HG02970 (cell line): ENCODE data around the gene DNAJC7.
"Not testable (repeated sequence)": the region's sequence is repeated elsewhere in the genome, so short reads cannot be mapped to it uniquely, and the experiment has no call there.

Source experiments
- ATAC-seq: cut with Tn5 transposase; IDR thresholded peaks from one replicate; pipeline ENCODE4 v1.9.1; 2021; ENCODE audit warnings: mild to moderate bottlenecking, moderate library complexity, moderate number of reproducible peaks; ENCODE audit not compliant: unreplicated experiment, low FRiP score

The DNAJC7 gene

DNA sequence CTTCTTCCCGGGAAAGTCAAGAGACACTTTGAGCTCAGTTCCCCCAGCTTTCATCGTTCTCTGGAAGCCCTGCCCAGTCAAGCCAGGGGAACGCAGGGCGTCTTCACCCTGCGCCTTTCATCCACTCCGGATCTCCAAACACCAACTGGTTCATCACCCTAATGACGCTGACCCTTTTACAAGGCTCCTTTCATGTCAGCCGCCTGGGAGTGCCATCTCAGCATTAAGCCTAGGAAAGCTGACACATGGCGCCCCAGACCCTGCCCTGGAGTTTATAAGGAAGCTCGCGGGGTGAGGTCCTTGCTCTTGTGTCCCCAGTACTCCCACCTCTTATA, 594 bp upstream of the DNAJC7 start:
- ATAC-seq = no peak

DNA sequence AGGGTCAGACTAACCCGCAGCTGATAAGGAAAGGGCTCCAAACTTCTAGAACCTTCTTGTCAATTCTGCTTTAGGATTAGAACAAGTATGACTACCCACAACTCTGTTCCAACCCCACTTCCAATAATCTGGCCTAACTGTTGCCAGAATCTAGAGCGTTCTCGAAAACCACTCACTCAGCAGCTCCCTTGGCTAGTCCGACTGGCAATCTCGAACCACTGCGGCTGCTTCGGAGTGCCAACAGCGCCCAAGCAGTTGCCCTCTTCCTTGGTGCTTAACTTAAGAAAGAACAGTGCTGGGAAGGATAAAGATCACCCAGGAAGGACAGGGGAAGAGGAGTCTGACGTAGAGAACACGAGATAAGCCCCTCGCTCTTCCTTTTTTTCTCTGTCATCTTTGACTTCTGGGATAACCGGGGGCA, 818 bp downstream of the DNAJC7 start:
- no peak for ATAC-seq

DNA sequence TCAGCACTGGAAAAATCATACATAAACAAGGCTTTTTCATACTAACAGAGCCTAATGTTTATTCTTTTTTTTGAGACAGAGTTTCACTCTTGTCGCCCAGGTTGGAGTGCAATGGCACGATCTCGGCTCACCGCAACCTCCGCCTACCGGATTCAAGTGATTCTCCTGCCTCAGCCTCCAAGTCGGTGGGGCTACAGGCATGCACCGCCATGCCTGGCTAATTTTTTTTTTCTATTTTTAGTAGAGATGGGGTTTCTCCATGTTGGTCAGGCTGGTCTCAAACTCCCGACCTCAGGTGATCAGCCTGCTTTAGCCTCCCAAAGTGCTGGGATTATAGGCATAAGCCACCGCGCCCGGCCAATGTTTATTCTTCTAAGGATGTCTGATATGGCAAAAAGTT, 3.5 kb downstream of the DNAJC7 start:
- not testable (repeated sequence) for ATAC-seq

DNA sequence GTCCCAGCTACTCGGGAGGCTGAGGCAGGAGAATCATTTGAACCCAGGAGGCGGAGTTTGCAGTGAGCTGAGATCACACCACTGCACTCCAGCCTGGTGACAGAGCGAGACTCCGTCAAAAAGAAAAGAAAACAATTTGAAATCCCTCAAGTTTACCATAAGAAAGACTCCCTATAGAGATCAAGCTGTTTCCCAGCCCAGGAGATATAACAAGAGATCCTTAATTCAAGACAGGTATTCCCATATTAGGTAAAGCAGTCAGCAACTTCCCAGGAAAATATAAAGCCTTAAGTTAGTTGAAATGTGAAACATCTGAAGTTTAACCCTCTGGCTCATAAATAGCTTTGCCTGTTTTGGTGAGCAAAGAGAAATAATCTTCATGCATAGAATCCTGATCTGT, 4.9 kb downstream of the DNAJC7 start:
- not testable (repeated sequence) for ATAC-seq

DNA sequence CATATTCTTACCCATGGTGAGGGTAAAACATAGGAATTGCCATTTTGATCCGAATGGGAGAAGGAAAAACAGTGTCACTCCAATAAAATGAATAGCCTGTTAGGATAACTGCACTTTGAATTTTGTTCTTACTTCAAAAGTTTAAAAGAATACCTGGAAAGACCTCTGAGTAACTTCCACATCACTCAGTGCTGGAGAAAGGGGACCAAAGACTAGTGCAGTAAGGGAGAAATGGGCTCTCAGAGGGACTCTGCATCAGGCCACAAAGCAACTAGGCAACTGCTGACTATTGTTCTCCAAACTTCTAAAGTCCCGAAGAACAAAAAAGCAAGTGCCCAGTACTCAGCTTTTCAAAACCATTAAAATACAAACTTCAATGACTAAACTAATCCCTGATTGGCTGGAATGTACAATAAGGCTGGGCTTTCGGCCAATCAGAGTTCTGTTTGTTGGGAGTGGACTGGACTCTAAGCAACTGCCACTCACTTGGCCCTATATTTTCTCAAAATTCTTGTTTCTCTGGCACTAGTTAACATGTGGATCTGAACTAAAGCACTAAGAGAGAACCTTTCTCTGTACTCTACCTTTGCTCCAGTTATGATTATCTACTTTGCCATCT, 6.2 kb downstream of the DNAJC7 start:
- ATAC-seq = no peak

DNA sequence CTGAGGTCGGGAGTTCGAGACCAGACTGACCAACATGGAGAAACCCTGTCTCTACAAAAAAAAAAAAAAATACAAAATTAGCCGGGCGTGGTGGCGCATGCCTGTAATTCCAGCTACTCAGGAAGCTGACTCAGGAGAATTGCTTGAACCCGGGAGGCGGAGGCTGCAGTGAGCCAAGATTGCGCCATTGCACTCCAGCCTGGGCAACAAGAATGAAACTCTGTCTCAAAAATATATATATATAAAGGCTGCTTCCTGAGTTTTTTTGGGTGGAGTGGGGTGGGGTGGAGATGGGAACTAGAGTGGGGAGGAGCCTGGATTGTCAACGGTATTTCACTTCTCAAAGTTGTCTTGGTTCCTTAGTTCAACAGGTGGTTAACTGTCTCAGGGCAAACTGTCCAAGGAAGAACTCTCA, 7.0 kb downstream of the DNAJC7 start:
- not testable (repeated sequence) for ATAC-seq

DNA sequence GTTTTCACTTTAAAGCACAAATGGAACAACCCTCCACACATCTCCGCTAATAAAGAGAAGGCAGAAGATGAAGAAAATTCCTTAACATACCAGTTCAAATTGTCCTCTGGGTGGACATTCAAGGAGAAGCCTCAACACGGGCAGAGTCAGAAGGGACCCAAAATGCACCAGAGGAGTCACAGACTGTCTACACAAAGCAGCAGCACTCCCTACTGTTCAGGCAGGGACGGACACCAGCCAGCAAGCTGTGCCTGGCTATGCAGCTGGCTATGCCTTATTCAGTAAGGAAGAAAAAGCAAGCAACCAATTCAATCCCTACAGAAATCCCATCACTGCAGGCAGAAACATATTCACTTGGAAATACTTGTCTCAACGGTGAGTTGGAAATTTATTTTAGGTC, 8.1 kb downstream of the DNAJC7 start:
- ATAC-seq = no peak

DNA sequence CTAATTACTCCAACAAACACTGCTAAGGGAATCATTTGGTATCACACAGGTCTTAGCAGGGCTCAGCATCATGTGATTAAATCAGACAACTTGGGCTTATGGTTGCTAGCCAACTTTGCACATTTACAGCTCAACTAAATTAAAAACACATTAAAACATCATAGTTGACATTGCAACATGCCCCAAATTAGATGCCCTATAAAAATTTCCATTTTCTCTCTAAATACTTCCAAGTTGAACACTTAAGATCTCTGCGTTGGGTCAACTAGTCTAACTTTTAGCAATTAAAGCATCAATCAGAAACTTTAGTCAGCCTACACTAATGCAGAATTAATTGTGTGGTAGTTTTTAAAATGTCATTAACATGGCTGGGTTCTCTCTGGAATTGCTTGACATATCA, 12.1 kb downstream of the DNAJC7 start:
- no peak for ATAC-seq

DNA sequence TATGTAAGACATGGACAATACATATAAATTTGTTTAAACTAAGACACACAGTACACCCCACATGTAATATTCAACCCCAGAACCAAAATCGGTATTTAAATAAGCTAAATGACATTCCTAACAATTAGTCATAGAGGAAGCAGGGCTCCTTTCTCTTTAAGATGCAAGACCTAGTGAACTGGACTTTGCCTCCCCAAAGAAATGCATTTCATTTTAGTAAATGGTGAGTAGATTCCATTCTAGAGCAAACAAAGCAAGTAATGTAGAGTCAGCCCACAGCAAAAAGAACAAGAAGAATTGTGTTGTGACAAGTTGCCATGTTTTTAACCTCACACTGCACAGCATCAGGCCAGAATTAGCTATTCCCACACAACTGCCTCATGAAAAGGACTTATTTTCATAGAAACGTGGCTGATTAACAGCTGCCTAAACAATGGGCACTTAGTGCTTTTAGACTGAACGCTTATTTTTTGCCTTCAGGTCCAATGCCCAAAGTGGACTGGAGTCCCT, 14.4 kb downstream of the DNAJC7 start:
- ATAC-seq = no peak

DNA sequence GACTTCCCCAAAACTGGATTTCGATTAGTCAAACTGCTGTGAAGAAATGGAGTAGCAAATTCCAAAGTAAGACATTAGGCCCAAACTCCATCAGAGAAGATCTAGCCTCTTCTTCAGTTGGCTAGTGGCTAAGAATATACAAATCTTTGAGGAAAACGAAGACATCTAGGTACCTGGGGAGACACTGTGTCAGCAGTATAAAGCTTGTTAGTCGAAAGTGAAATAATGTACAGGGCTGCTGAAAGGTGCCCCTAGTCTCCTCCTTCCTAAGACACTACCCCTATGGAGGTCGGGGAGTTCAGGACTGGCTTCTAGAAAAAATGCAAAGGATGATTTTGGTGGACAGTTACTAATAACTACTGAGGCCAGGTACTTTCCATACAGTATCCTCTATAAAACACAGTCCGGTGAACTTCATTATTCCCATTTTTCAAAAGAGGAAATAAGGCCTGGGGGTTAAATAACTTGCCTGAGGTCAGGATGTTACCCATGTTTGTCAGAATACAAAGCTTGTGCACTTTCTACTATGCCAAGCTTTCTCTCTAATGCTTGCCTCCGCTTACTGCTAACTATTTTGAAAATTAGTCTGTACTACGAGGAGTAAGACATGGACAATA, 15.0 kb downstream of the DNAJC7 start:
- ATAC-seq = no peak

DNA sequence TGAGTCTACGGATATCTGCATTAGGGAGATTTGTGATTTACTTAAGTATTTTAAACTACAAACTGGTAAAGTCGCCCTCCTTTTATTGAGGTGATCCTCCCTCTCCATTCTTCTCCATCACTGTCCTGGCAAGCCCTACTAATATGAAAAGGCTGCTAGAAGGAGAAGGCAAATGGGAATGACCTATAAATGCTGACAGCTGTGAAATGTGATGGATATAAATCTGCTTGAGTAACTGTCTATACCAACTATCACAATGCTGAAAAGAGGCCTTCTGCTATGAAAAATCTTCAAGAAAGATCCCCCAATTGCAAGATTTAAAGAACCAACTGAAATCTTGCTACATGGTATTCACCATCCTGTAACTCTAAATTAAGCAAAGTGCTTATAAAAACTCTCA, 15.5 kb downstream of the DNAJC7 start:
- ATAC-seq = no peak

DNA sequence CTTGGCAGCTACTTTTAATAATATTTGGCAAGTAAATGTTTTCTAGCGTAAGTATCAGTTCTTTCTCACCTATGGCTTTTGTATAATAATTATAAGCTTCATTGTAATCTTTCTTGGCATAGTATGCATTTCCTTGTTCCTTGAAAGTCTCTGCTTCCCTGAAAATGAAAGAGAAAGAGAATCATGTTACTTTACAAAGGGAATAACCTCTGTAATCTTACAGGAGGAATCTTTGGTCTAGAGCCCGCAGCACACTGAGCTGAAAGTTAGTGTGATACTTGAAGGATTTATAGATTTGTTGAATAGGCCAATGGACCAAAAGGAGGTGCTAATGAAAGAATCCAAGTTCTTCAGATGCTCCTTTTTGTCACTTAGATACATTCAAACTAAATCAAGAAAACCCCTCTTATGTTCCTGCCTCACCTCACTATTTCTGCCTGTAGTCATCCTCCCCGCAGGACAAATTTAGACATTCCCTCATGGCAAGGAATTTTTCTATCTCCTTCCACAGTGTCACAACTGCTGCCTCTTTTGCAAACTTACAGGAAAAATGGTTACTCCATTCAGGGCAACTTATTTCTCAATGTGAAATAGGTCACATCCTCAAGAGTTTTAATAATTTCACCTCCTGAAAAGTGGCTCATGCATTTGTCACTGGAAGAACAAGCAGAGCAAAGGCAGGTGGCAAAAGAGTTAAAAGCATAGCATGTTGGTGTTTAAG, 16.7 kb downstream of the DNAJC7 start:
- ATAC-seq = no peak

DNA sequence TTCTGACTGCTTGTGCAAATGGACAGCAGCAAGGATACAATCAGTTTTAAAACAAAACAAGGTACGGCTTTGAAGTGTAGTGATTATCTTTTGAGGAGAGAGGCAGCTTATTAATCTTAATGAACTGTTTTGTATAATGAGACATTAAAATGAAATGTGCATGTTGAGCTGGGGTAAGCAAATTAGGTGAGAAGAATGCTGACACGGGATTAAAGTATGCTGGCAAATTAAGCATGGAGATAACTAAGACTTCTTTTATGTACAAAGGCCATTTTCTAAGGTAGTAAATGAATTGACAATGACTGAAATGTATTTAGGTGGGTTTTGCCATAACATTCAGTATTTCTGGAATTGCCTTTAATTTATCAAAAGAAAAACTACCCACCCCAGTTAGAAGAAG, 18.7 kb downstream of the DNAJC7 start:
- ATAC-seq = no peak

DNA sequence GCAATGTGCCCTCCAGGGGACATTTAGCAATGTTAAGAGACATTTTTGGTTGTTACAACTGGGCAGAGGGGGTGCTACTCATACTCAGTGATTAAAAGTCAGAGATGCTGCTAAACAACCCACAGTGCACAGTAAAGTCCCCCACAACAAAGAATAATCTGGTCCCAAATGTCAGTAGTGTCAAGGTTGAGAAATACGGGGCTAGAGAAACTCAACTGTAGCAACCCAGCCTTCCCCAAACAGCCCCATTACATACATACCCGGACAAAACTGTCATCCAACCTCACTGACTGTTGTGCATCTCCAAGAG, 20.4 kb downstream of the DNAJC7 start:
- ATAC-seq = no peak

DNA sequence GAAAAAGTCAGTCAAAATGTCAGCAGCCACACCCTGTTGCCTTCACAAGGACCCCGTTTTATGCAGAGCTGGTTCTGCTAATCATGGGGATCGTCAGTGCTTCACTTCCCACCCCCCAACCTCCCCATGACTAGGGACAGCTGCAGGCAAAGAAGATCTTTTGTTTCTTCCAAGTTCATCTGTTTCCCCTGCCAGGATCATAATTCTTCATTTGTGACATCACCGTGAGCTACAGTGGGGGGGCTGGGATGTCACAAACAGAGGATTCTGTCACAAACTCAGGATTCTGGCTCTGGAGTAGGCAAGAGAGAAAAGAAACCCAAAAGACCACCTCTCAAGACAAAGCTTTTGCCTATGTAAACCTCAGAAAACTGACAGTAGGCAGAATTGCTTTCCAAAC, 24.7 kb downstream of the DNAJC7 start:
- ATAC-seq = no peak

DNA sequence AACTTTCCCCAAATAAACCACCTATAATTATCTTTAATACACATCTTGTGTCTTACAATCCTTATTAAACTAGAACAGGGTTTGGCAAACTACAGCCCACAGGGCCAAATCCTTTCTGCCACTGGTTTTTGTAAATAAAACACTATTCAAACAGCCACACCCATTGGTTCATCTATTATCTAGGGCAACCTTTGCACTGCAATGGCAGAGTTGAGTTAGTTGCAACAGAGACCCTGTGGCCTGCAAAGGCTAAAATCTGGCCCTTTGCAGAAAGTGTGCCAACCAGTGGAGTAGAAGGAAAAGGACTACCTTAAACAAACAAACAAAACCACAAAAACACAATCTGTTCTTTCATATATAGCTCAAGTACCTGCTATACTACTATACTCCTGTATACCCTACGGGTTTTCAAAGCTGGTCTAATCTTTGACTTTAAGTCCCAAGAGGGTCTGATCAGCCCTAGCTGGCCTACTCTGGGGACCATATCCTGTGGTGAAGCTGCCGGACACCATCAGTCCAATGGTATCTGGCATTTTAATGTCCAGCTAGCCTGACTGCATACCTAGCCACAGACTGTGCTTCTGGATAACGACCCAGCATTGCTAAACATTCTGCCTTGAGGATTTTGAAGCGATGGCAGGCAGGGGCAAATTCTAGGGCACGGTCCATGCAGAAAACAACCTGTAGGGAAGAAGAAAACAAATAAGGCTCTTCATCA, 27.4 kb downstream of the DNAJC7 start:
- ATAC-seq = no peak

DNA sequence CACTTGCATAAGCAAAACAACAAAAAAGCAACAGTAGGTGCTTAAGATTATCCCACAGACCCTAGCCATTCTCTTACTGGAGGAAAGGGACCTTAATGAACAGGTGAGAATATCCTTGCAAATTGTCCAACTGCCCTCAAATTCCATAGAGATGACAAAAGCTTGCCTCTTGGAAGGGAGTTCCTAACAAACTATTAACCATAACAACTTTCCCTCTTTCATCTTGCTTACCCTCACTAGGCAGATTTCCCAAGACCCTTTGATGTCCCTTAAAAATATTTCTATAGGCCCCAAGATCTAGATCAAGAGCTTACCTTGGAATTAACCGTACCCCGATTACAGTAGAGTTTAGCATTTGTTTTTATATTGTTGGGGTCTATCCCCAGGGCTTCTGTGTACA, 28.8 kb downstream of the DNAJC7 start:
- no peak for ATAC-seq

DNA sequence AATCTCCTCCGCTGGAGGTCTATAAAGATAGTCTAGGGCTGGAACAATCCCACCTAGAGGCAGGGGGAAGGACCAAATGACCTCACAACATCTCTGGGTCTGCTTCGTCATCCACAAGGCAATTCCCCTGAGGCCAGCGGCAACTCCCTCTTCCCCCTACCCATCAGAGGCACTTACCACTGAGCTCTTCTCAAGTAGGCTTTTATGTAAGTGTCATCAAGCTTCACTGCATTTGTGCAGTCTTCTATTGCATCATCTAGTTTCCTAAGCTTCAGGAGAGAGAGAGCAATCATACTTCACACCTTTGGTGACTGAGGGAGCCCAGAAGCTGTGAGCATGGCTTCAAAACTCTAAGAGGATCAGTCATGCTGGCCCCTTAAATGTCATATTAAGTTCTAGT, 29.6 kb downstream of the DNAJC7 start:
- ATAC-seq = no peak

DNA sequence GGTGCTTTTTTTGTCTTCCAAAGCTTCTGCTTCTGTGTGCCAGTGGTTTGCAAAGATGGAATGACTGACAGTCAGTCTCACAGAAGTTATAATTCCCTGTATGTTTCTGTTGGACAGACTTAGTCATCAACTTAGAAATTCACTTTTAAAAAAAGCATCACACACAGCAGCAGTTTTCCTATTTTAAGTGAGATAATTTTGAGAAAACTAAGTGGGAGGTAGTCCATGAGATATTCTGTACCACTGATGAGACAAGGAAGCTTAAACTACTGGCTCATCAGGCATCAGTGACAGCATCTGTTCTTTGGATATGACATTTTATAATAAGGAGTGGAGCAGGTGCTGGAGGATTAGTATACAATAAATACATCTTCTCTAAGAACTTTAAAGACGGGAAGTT, 30.6 kb downstream of the DNAJC7 start:
- ATAC-seq = no peak

DNA sequence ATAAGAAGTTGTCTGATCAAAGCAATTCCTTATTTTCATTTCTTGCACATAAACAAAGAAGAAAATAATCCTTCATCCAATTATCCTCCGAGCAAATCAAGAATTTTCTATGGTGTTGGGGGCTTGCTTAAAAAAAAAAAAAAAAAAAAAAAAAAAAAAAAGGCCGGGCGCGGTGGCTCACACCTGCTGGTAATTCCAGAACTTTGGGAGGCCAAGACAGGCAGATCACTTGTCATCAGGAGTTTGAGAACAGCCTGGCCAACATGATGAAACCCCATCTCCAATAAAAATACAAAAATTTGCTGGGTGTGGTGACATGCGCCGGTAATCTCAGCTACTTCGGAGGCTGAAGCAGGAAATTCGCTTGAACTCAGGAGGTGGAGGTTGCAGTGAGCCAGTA, 31.3 kb downstream of the DNAJC7 start:
- ATAC-seq = no peak

DNA sequence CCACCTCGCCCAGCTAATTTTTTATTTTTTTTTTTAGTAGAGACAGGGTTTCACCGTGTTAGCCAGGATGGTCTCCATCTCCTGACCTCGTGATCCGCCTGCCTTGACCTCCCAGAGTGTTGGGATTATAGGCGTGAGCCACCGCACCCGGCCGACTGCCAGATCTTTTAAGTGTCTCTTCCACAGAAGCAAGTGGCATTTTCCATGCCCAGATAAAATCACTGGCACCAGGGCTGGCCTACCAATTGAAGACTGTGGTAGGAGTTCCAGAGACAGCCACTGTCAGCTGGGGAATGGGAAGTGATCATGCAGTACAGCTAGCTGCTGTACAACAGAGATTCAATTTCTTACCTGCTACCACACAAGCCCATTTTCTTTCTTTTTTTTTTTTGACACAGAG, 32.8 kb downstream of the DNAJC7 start:
- ATAC-seq = no peak
